Measurements from ENCODE around the gene SLC44A3.

DNA sequence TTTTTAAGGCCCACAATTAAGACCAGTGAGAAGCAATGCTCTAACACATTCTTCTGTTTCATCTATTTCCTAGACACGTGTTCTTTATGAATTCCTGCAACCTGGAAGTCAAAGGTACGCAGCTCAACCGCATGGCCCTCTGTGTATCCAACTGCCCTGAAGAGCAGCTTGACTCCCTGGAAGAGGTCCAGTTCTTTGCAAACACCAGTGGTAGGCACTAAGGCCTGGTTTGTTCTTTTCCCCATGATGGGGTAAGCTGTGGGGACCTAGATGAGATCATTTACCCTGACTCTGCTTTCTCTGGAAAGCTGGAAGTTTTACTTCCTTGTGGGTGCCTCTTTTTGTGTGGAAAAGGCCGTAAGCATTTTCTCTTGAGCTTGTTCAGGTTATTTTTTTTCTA lies 7.3 kb downstream of the SLC44A3 start:
- TF ChIP-seq, protein P1, sequence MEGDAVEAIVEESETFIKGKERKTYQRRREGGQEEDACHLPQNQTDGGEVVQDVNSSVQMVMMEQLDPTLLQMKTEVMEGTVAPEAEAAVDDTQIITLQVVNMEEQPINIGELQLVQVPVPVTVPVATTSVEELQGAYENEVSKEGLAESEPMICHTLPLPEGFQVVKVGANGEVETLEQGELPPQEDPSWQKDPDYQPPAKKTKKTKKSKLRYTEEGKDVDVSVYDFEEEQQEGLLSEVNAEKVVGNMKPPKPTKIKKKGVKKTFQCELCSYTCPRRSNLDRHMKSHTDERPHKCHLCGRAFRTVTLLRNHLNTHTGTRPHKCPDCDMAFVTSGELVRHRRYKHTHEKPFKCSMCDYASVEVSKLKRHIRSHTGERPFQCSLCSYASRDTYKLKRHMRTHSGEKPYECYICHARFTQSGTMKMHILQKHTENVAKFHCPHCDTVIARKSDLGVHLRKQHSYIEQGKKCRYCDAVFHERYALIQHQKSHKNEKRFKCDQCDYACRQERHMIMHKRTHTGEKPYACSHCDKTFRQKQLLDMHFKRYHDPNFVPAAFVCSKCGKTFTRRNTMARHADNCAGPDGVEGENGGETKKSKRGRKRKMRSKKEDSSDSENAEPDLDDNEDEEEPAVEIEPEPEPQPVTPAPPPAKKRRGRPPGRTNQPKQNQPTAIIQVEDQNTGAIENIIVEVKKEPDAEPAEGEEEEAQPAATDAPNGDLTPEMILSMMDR (conservative IDR thresholded peaks at IDR 0.05; ENCODE audit: low read depth, low read length): no peak
- TF ChIP-seq POLR2A (IDR thresholded peaks at IDR 0.05; ENCODE audit: low read depth, low read length): no peak
- TF ChIP-seq, protein P2, sequence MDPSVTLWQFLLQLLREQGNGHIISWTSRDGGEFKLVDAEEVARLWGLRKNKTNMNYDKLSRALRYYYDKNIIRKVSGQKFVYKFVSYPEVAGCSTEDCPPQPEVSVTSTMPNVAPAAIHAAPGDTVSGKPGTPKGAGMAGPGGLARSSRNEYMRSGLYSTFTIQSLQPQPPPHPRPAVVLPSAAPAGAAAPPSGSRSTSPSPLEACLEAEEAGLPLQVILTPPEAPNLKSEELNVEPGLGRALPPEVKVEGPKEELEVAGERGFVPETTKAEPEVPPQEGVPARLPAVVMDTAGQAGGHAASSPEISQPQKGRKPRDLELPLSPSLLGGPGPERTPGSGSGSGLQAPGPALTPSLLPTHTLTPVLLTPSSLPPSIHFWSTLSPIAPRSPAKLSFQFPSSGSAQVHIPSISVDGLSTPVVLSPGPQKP (IDR thresholded peaks at IDR 0.05; ENCODE audit: borderline replicate concordance, low read depth, low read length): no peak
- TF ChIP-seq FOS (IDR thresholded peaks at IDR 0.05; ENCODE audit: low read depth, low read length): no peak
- no peak for TF ChIP-seq CHD1 (IDR thresholded peaks at IDR 0.05; ENCODE audit: low read depth, low read length)
- TF ChIP-seq SMC3 (IDR thresholded peaks at IDR 0.05; ENCODE audit: low read depth, low read length): no peak
- no peak for TF ChIP-seq CEBPB (IDR thresholded peaks at IDR 0.05; ENCODE audit: low read depth, low read length)
- TF ChIP-seq MAFK (IDR thresholded peaks at IDR 0.05; ENCODE audit: low read depth, low read length): no peak

Measured in IMR-90 (cell line).